HCEC 1CT (cell line): ENCODE results near the gene UQCC2.

ENCODE experiments used
- DNase-seq: peaks from one replicate; pipeline ENCODE4 v3.0.0-alpha.2; 2017

Gene UQCC2

DNA sequence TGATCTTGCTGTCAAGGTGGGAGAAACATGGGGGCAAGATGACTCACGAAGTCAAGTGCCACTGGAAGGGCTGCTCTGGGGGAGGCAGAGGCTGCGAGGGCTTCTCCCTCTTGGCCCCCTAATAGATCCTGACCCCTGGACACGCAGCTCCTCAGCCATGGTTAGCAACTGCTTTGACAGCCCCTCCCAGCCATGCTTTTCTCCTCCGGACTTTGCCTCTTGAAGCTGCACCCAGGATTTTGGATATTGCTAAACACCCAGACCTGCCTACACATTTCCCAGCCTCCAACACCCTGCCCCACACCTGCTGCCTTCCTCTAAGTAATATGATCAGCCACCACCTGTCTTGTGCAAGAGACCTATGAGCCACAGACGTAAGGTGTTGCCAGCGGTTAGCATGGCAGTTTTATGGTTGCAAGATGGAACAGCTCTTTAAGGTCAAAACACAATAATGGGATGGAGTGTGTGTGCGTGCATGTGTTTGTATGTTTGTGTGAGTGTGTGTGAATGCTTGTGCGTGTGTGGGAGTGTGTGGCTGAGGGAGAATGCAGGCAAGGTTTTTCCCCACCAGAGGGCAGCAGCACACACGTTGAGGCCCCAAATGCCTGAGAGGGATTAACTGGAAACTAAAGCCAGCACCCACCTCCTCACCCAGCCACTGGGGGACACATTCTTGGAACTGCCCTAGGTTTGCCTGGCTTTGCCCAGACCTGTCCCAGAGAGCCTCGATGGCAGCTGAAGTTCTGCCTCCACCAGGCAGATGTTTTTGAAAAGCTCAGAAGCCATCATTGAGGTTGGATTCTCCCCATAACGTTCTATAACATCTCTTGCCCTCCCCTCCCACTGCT is 32.7 kb upstream of the UQCC2 start:
- DNase-seq: peak; percentile 62

DNA sequence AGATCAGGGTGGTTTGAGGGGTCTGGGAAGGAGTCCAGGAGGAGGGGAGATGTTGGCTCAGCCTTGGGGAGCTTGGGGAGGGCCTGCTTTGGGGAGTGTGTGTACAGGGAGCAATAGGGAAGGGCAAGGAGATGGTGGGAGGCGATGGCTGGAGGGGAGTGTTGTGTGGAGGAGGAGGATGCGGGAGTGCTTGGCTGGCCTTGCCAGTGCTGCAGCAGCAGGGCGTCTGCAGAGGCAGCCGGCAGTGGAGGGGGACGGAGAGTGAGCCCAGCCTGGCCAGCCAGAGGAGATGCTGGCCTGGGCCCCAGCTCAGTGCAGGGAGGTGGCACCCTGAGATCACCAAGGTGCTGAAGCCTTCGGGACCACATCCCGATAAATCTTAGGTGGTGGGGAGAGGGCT is 31.3 kb upstream of the UQCC2 start:
- DNase-seq: no peak

DNA sequence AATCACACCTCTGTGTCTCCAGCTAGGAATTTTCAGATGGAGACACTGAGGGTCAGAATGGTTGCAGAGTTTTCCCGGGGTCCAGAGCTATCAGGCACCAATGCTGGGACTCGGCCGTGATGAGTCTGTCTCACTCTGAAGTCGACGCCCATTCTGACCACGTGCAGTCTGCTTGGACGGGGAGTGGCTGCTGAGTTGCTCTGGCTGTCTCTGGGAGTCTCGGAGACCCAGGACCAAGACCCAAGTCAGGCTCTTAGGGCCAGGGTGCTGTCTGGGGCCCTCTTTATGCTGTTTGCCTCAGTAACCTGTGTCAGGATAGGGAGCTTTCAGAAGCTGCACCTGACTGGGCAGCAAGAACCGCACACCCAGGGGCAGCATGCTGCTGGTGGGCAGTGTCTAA is 30.6 kb upstream of the UQCC2 start:
- DNase-seq: no peak

DNA sequence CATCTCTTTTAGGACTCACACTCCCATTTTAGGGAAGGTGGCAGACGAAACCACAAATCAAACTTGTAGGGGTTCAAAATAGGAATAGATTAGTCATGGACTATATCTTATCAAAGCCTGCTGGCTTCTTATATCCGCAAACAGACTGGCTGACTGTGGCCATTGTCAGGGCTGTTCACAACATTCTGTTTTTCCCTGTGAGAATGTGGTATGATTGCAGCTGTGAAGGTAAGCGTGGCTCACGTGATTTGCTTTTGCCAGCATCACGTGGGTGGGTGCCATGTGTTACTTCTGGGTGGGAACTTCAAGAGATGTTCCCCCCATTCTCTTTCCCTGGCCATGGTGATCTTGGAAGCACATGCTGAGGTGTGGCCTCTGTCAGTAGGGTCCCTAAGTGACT is 29.3 kb upstream of the UQCC2 start:
- DNase-seq: no peak

DNA sequence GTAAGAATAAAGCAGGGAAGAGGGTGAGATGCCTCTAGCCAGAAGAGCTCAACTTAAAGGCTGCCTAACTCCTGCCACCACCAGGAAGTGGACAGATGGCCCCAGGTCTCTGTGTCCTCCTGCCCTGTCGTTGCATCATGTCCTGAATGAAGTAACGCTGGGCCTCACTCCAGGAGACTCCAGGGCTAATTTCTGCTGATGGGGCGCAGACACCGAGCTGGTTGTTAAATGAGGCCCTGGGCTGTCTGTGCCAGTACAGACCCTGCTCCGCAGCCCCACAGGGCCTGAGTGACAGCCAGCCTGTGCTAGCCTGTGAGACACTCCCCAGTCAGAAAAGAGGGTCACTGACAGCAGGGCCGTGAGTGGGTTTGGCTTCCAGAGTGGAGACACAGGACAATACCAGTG is 28.7 kb upstream of the UQCC2 start:
- no peak for DNase-seq

DNA sequence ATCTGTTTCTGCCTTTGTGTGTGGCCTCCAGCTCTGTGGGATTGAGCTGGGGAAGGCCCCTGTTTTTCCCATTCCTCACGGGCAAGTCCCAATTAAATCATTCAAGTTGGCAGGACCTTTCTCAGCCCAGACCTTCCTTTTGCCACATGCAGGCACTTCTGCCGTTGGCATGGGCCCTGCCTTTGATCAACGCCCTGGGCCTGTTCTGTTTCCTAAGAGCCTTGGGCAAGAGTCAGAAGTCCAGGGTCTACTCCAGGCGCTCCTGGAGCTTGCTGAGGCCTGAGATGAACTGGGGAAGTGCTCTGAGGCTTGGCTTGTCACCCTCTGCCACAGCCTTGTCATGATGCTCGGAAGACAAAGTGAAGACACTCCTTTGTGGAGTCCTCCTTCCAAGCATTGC is 28.1 kb upstream of the UQCC2 start:
- no peak for DNase-seq

DNA sequence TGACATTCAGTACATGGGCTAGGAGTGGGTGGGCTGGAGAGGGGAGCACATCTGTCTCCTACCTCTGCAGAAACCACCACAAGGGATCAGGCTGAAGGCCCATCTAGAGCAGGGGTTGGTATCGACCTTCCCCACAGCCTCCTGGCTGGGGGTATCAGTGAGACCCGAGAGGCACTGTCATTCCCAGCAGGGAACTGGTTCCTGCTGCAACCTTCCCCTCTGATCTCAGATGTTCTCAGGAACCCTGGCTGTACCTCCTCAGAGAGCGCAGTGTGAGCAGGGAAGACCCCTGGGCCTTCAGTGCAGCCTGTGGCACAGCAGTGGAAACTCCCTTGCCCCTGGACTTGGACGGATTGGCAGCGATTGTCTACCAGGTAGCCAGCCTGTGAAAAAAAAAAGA is 27.4 kb upstream of the UQCC2 start:
- DNase-seq: no peak

DNA sequence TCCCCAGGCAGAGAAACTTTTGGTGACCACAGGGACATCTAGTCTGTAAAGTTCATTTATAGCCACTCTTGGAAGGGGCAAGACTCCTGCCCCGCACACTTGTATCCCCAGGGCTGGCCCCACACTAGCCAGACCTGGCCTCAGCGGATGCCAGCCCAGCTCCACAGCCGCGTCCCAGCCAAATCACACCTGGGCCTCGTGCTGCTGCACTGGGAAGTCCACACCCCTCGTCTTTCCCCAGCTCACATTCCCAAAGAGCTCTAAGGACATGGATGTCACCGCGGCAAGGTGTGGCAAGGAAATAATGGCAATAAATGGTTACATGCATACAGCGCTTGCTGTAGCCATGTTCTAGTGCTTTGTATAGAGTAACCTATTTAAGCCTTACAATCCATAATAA is 26.7 kb upstream of the UQCC2 start:
- DNase-seq: no peak

DNA sequence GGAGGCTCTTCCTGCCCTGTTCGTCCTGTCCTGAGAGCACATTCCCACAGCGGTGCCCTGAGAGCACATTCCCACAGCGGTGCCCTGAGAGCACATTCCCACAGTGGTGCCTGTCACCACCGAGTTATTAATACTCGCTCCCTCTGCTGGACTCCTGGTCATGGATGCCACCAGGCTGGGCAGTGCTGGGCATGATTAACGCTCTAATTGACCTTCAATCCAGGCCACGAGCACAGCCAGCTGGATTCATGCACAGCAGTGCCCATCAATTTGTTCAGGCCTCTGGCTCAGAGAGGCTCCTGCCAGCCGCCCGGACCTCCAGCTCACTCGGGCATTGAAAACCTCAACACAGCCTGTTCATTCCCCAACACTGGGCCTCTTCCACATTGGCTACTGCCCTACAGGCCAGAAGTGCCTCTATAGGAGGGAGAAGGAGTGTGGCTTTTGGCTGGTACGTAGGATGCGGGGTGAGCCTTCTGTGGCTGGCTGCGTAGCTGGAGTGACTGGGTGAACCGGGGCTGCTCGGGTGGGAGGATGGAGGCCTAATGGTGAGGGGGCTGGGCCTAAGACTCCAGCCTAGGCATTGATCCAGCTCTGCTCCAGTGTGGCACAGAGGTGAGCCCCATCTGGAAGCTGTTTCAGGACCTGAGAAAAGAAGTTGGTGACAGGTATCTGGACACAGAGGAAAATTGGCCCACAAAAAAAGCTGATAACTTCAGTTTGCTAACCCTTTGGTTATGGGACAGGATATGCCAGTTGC is 25.9 kb upstream of the UQCC2 start:
- no peak for DNase-seq

DNA sequence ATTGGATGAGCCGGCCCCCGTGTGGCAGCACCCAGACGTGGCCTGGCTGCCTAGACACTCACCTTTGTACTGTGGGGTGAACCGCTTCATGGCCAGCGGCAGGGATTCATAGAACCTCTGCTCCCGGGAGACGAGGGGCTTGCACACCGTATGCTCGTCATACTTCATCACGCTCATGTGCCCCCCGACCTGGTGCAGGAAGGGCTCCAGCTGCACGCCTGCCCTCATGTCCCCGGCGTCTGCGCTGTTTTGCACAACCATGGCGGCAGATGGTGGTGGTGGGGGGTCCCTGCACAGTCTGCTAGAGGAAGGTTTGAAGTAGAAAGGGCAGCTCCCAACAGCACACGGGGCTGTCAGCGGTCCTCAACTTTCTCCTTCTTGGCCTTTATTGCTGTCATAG is 23.7 kb upstream of the UQCC2 start:
- DNase-seq: no peak

DNA sequence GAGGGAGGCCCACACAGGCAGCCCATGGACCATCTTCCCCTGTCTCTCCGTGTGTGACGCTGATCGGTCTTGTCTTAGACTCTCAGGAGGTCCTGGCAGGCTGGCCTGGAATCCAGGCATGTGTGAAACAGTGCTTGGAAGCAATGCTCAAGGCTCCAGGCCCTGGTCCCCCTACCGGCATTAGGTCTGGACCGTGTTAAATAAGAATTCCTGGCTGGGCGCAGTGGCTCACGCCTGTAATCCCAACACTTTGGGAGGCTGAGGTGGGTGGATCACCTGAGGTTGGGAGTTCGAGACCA is 22.2 kb upstream of the UQCC2 start:
- no peak for DNase-seq

DNA sequence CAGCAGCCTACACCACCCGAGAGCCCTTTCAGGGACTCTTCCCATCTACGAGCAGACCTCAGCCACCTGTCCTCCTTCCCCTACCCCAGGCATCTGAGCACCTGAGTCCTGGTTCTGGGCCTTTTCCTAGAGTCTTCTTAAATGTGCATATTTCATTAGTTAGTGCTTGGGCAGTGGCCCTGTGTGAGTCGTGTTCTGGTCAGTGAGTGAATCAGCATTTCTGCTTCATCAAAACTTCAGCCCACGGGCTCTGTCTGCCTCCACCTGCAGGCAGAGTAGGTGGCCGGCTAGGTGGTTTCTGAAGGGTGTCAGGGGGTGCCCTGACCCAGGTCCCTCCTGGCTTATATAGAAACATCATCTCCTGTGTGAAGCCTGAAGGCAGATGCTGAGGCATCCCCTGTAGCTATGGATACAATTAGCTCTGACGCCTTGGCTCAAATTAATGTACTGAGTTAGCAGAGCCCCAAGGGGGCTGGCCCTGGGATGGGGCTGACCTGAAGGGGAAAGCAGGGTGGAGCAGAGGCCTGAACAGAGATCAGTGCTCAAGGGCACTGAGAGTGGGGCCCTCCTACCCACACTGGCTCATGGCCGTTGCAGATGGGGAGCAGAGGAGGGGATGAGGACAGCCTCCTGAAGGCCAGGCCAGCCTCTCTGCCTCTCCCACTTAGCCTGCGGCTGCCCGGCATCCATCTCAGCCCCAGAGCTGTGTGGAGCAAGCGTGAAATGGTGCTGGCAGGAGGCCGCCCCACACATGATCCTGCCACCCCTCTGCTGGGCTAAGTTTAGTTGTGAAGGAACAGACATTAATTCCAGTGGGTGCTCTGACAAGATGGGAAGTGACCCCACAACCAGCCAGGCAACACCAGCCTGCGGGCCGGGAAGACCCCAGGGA is 21.6 kb upstream of the UQCC2 start:
- no peak for DNase-seq

DNA sequence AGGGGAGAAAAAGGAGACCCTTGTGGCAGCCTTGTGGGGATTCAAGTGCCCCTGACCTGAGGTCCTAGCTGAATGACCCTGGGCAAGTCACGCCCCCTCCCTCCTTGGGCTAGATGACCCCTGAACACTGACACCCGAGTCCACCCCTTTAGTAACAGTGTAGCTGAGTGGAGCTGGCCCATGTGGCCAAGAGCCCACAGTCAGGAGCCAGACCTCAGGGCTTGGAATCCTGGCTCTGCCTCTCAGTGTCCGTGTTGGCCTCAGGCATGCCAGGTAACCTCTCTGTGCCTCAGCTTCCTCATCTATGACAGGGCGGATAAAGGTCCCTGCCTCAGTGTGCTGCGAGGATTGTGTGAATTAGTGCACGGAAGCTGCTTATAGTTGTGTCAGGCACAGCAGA is 20.9 kb upstream of the UQCC2 start:
- no peak for DNase-seq

DNA sequence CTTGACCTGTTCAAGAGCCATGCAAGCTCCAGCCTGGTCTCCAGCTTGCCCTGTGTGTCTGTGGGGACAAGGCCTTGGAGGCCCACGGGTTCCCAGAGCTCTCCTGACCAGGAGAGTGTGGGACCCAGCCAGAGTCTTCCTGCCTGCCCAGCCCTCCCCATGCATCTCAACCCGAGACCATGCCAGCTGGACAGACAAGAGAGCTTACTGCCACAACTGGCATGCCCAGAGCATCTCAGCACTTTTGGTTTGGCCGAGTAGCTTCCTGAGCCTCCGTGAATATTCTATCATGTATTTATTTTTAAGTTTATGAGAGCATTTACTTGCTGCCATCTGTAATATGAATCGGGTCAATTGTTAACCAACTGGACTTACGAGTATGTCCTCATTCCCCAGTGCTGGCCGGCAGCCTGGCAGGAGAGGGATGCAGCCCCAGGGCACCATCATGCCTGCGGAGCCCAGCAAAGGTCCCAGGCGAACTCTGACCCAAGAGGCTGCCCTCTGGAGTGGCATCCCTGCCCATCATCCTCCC is 20.3 kb upstream of the UQCC2 start:
- no peak for DNase-seq

DNA sequence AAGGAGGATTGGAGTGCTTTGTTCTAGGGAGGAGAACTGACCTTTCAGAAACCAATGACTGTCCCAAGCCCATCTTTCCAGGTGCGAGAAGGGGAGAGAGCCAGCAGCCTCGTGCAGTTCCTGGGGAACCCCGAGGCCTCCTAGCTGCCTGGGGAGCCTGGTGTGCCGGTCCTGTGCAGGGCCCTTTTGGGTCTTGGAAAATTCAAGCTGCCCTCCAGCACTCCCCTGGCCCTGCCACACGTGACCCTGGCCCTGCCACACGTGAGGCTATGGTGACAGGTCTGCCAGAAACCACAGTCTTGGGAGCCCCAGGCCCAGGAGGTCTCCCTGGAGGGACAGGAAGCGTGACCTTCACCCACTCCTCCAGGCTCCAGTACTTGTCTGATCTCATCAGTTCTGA is 19.5 kb upstream of the UQCC2 start:
- no peak for DNase-seq

DNA sequence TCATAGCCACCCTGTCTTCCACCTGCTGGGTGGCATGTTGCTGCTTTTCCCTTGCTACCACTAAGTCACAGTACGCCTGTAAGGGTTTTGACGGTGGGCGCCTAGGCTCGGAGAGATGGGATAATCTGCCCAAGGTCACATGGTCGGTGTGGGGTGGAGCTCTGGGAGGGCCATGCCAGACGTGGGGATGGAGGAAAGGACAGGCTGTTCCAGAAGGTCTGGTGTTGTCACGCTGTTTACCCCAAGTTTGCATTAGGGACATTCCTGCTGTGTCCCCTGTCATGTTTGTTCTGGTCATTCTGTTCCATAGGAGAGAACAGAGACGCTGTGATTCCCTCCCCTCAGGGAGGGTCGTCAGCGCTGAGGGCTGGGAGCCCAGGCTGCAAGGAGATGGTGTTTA is 19.1 kb upstream of the UQCC2 start:
- DNase-seq: no peak

DNA sequence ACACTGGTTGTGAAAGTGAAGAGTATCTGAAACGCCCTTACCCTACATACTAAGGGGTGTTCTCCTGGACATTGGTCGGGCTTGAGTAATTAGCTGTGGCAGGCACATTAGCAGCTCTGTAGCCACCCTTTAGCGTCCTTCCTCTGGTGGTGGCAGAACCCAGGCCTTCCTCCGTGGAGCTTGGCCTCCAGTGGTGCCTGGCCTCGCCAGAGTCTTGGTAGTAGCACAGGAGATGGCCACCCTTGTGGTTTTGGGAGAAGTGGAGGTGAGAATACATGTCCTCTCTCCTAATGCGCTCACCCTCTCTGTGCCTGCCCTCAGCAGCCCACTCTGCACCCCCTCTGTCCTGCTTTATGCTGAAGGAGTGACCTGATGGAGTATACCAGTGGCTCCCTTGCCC is 17.6 kb upstream of the UQCC2 start:
- DNase-seq: no peak

DNA sequence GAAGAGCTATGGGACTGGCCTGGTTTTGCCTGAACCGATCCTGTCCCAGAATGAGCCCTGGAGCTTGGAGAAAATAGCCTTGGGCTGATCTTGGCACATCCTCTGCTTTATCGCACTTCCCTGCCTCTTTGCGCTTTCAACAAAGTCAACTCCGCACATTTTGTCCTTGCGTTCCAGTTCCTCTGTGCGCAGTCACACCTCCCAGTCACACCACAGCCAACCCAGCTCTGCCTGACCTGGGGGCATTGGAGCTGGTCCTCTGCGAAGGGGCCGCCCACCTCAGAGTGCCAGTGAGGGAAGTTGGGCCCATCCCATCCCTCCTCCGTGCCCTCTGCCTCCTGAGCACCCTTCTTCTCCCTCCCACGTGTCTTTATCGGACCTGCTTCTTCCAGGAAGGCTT is 16.9 kb upstream of the UQCC2 start:
- no peak for DNase-seq

DNA sequence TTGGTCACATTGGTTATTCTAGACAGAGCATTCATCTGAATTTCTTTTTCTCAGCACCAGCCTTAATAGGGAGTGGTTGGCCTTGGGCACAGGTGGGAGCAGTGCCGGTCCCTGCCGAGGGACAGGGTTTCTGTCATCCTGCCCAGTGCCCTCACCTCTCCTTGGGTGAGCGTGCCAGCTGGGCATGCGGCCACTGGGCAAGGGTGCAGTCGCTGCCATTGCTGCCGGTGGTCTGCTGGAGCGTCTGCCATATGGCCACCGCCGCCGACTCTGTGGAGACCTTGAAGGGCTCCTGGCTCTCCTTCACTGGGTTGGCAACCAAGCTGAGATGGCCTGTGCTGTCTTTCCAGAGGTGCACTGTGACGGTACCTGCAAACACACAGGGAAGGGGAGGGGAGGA is 16.4 kb upstream of the UQCC2 start:
- no peak for DNase-seq

DNA sequence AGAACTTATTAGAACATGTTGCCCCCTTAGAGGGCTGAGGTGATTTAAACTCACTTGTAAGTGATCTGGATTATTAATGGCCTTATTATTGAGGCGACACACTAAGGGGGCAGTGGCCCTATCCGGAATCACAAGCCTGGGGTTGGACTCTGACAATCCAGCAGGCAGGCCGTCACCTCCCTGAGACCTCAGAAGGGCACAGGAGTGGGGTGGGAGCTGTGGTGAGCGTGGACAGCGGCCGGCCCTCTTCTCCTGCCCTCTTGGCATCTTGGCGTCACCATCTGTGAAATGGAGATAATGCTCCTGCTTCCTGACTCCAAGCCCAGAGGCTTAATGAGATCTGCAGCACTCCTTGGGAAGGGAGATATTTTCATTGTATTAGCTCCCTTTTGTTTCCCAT is 15.6 kb upstream of the UQCC2 start:
- no peak for DNase-seq

DNA sequence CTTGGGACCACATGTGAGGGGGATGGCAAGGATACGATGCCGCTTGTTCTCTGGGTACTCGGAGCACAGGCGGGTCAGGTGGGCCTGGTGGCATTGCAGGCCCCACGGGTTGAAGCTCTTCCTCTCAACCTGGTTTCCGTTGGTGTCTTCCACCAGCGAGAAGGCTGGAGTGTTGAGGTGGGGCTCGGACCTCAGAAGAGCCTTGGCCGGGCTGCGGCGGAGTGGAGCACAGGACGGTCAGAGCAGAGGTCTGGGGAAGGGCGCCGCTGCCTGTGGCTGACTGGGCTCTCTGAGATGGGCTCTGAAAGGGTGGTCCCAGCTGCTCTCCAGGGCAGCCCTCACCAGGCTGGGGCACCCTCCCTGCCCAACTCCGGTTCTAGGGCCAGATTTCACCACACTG is 15.2 kb upstream of the UQCC2 start:
- no peak for DNase-seq

DNA sequence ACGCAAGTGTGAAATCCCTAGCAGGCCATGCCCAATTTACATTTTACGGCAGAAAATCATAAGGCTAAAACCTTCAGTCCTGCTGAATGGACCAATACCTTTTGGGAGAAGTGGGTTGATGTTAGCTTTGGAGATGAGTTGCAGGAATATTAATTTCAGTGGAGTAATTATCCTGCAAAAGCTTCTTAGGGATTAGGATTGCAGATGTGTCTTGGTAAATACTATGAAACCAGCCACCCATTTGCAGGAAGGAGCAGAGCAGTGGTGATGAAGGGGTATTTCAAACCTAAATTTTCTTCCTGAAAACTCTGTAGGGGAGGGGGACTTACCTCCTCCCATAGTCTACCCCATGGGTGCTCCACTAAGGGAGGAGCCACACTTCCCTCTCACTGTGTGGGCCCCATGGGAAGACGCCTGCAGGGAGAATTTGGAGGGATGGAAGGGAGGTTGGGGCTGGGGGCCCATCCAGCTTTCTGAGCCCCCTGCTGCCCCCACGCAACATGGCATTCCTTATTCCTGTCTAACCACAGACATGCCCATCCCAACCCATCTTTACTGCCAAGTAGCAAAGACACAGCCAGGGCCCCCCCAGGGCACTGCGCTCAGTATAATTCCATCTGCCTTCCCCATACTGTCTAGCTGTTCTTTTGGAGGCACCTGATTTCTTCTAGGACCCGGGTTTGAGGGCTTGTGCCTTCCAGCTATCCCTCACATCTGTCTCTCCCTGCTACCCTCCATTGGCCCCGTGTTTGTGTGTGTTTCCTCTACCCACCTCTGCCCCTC is 14.6 kb upstream of the UQCC2 start:
- no peak for DNase-seq

DNA sequence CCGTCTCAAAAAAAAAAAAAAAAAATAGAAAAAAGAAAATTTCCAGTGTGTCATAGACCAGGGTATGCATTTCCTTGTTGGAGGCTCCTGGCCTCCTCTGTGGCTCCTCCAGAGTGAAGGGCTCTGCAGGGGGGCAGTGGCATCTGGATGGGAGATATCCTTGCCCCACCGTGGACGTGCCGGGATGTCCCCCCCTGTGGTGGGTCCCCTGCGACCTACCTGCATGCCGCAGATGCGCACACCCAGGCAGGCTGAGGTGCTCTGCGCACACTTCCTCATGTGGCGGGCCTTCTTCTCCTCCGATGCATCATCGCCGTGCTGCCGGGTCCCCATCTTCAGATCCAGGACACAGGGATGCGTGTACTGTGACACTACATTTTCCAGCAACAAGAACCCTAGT is 13.7 kb upstream of the UQCC2 start:
- DNase-seq: no peak
